ENCODE measurements around the gene TENT4B. TPM values are rescaled to one million over a fixed set of nuclear protein-coding genes. Genes with fewer than 3 reads are reported as not detected.

Gene TENT4B
- total RNA-seq, 1 donor from 2014 or later = 10.9 TPM

DNA sequence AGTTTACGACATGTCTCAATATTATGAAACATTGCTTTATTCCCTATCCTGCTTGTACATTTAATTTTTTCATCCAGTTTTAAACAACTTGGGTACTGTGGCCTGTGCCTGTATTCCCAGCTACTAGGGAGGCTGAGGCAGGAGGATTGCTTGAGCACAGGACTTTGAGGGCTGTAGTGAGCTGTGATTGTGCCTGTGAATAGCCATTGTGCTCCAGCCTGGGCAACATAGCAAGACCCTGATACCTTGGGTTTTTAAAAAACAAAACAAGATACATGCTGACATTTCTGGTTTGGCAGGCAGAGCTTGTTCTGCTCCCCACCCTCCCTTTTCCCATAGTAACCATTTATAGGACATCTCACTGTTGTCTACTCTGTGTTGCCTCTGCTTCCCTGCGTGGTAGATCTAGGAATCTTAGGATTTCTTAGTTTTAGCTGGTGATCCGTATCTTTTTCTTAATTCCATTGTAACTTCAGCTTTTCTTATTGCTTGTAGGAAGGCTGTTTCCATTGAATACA, 35.6 kb downstream of the TENT4B start:
- H3K27me3 Mint-ChIP-seq (ENCODE audit: low read depth) = no peaks in the 10 kb centered on the region
- H3K9me3 Mint-ChIP-seq = no peaks in the 10 kb centered on the region
- H3K36me3 Mint-ChIP-seq = no peaks in the 10 kb centered on the region
- H3K4me3 Mint-ChIP-seq = no peak overlapping the region
- H3K27ac Mint-ChIP-seq = peak overlapping the region; percentile 80
- H3K4me1 Mint-ChIP-seq = peaks cover 24% of the 10 kb centered on the region
- no peak for DNase-seq (ENCODE audit: low spot score in 2 of 2, unreplicated experiment in 2 of 2)
- TF ChIP-seq, protein P1, sequence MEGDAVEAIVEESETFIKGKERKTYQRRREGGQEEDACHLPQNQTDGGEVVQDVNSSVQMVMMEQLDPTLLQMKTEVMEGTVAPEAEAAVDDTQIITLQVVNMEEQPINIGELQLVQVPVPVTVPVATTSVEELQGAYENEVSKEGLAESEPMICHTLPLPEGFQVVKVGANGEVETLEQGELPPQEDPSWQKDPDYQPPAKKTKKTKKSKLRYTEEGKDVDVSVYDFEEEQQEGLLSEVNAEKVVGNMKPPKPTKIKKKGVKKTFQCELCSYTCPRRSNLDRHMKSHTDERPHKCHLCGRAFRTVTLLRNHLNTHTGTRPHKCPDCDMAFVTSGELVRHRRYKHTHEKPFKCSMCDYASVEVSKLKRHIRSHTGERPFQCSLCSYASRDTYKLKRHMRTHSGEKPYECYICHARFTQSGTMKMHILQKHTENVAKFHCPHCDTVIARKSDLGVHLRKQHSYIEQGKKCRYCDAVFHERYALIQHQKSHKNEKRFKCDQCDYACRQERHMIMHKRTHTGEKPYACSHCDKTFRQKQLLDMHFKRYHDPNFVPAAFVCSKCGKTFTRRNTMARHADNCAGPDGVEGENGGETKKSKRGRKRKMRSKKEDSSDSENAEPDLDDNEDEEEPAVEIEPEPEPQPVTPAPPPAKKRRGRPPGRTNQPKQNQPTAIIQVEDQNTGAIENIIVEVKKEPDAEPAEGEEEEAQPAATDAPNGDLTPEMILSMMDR (IDR thresholded peaks at IDR 0.05; ENCODE audit: unreplicated experiment) = no peak

DNA sequence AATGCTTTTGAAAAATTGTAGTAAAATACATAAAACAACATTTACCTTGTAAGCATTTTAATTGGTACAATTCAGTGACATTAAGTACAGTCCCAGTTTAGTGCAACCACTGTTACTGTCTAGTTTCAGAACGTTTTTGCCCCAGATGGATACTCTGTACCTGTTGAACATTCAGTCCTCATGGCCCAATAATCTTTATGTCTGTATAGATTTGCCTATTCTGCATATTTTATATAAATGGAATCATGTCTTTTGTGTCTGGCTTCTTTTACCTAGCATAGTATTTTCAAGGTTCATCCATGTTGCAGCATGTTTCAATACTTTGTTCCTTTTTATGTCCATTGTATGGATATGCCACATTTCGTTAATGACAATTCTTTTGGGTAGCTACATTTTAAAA, 37.2 kb downstream of the TENT4B start:
- no peaks in the 10 kb centered on the region for H3K9me3 Mint-ChIP-seq
- no peak overlapping the region for H3K4me3 Mint-ChIP-seq
- H3K27ac Mint-ChIP-seq = no peak overlapping the region
- TF ChIP-seq, protein P1 (IDR thresholded peaks at IDR 0.05; ENCODE audit: unreplicated experiment) = no peak
- H3K4me1 Mint-ChIP-seq = peaks cover 21% of the 10 kb centered on the region
- H3K36me3 Mint-ChIP-seq = no peaks in the 10 kb centered on the region
- H3K27me3 Mint-ChIP-seq (ENCODE audit: low read depth) = no peaks in the 10 kb centered on the region
- no peak for DNase-seq (ENCODE audit: low spot score in 2 of 2, unreplicated experiment in 2 of 2)

DNA sequence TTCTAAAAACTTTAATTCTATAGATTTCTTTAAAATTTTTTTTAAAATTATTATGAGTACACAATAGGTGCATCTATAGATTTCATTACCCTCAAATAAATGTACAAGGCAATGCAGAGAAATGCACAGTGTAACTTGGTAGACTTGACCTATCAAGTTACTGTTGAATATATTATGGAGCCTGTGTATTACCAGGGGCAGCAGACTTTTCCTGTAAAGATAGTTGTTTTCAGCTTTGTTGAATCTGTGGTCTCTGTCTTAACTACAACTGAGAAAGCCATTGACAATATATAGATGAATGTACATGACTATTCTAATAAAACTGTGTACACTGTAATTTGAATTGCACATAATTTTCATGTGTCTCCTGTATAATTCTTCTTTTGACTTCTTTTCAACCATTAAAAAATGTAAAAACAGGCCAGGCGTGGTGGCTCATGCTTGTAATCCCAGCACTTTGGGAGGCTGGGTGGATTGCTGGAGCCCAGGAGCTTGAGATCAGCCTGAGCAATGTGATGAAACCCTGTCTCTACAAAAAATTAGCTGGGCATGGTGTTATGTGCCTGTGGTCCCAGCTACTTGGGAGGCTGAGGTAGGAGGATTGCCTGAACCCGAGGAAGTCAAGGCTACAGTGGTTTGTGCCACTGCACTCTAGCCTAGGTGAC, 39.4 kb downstream of the TENT4B start:
- no peaks in the 10 kb centered on the region for H3K27me3 Mint-ChIP-seq (ENCODE audit: low read depth)
- H3K36me3 Mint-ChIP-seq = no peaks in the 10 kb centered on the region
- H3K4me3 Mint-ChIP-seq = no peak overlapping the region
- no peak for DNase-seq (ENCODE audit: low spot score in 2 of 2, unreplicated experiment in 2 of 2)
- H3K4me1 Mint-ChIP-seq = peaks cover 22% of the 10 kb centered on the region
- H3K9me3 Mint-ChIP-seq = peaks cover 2% of the 10 kb centered on the region
- H3K27ac Mint-ChIP-seq = peak overlapping the region; percentile 1
- TF ChIP-seq, protein P1 (IDR thresholded peaks at IDR 0.05; ENCODE audit: unreplicated experiment) = no peak

DNA sequence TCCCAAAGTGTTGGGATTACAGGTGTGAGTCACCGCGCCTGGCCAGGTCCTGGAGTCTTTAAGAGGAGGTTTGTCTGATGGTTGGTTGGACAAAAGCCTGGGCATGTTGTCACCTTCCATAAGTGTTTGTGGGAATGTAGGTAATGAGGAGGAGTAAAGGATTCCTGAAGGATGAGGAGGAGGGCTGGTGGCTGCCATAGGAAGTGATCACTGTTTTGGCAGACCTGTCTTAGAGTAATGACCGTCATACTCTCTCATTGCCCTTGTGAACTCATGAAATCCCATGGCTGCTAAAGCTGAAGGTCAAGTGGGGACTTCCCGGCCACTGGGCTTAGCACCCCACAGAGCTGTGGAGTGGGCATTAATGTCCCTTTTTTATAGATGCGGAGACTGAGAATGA, 40.5 kb downstream of the TENT4B start:
- H3K9me3 Mint-ChIP-seq = peaks cover 4% of the 10 kb centered on the region
- no peaks in the 10 kb centered on the region for H3K27me3 Mint-ChIP-seq (ENCODE audit: low read depth)
- no peaks in the 10 kb centered on the region for H3K36me3 Mint-ChIP-seq
- no peak for DNase-seq (ENCODE audit: low spot score in 2 of 2, unreplicated experiment in 2 of 2)
- peak overlapping the region; percentile 40 for H3K27ac Mint-ChIP-seq
- no peak overlapping the region for H3K4me3 Mint-ChIP-seq
- TF ChIP-seq, protein P1 (IDR thresholded peaks at IDR 0.05; ENCODE audit: unreplicated experiment) = no peak
- peaks cover 20% of the 10 kb centered on the region for H3K4me1 Mint-ChIP-seq

DNA sequence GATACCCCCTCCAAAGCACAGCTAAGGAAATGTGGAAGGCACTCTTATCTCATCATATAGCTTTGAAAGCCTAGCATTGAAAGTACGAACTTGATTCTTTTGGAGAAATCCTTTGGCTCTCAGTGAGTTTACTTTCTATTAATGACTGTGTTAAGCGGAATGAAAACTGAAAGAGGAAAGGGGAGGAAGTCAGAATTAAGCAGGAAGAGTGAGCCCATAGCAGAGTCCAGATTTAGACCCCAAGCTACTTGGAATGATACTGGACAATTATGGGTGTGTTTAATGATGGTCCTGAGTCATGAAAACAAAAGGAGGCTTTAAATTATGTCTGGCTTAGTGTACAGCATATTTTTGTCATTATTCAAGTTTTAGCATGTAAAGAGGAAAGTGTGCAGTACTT, 42.2 kb downstream of the TENT4B start:
- H3K9me3 Mint-ChIP-seq = peaks cover 11% of the 10 kb centered on the region
- no peak overlapping the region for H3K4me3 Mint-ChIP-seq
- H3K27ac Mint-ChIP-seq = peak overlapping the region; percentile 57
- TF ChIP-seq, protein P1 (IDR thresholded peaks at IDR 0.05; ENCODE audit: unreplicated experiment) = no peak
- H3K4me1 Mint-ChIP-seq = peaks cover 12% of the 10 kb centered on the region
- H3K36me3 Mint-ChIP-seq = no peaks in the 10 kb centered on the region
- no peaks in the 10 kb centered on the region for H3K27me3 Mint-ChIP-seq (ENCODE audit: low read depth)
- DNase-seq (ENCODE audit: low spot score in 2 of 2, unreplicated experiment in 2 of 2) = no peak
